GM12801 (cell line): Measurements from ENCODE around the gene DGKA.

Experiments
- TF ChIP-seq, protein P1 (sequence below): IDR thresholded peaks from one replicate; pipeline ENCODE4 v1.5.1; 2011; ENCODE audit warnings: control low read depth; ENCODE audit not compliant: insufficient read length; ENCODE audit errors: extremely low read depth

Gene DGKA

GRCh38 chr12:55942055-55942454 lies 11.1 kb downstream of the DGKA start:
- TF ChIP-seq, protein P1, sequence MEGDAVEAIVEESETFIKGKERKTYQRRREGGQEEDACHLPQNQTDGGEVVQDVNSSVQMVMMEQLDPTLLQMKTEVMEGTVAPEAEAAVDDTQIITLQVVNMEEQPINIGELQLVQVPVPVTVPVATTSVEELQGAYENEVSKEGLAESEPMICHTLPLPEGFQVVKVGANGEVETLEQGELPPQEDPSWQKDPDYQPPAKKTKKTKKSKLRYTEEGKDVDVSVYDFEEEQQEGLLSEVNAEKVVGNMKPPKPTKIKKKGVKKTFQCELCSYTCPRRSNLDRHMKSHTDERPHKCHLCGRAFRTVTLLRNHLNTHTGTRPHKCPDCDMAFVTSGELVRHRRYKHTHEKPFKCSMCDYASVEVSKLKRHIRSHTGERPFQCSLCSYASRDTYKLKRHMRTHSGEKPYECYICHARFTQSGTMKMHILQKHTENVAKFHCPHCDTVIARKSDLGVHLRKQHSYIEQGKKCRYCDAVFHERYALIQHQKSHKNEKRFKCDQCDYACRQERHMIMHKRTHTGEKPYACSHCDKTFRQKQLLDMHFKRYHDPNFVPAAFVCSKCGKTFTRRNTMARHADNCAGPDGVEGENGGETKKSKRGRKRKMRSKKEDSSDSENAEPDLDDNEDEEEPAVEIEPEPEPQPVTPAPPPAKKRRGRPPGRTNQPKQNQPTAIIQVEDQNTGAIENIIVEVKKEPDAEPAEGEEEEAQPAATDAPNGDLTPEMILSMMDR = no peak

GRCh38 chr12:55942577-55943136 lies 11.7 kb downstream of the DGKA start:
- TF ChIP-seq, protein P1 = no peak

DNA sequence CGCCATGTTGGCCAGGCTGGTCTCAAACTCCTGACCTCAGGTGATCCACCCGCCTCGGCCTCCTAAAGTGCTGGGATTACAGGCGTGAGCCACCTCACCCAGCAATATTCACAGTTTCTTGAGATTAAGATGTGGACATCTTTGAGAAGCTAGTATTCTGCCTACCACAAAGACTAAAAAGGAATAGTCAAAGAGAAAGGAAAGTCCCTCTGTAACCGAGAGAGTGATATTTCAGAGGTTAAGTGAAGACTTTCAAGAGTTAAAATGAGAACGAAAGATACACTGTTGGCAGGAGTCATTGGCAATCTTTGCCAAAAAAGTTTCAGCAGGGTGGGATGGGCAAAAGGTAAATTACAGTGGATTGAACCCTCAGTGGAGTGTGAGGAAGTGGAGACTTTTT lies 15.6 kb downstream of the DGKA start:
- TF ChIP-seq, protein P1 = no peak

- TF ChIP-seq, protein P1 = no peak
These were observed 24.4 kb downstream of the DGKA start for GRCh38 chr12:55955344-55955743.

GRCh38 chr12:55955800-55956508 lies 25.0 kb downstream of the DGKA start:
- TF ChIP-seq, protein P1 = no peak

GRCh38 chr12:55957106-55957859 lies 26.3 kb downstream of the DGKA start:
- TF ChIP-seq, protein P1 = no peak

DNA sequence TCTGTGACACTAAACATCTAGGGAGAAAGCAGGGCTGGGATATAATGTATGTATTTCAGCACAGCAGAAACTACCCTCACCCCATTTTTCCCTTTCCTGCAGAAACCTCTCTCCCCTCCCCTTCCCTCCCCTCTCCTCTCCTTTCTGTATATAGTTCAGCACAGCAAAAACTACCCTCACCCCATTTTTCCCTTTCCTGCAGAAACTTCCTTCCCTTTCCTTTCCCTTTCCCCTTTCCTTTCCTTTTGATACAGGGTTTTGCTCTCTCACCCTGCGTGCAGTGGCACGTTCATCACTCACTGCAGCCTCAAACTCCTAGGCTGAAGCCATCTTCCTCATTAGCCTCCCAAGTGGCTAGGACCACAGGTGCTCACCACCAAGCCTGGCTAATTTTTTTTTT lies 32.8 kb downstream of the DGKA start:
- TF ChIP-seq, protein P1 = no peak
